Esophagus (tissue), 2 donors: ENCODE data around the gene JMJD7. TPM values are rescaled to one million over a fixed set of nuclear protein-coding genes. Genes with fewer than 3 reads are reported as not detected.

Source experiments
- H3K27ac ChIP-seq, 2 donors: one replicate each; pipeline ENCODE4 v1.5.1; 2013; ENCODE audit warnings: low read depth in 2 of 2, mild to moderate bottlenecking in 2 of 2, inconsistent platforms in 1 of 2, low read length in 1 of 2, moderate library complexity in 1 of 2
- H3K27me3 ChIP-seq, 2 donors: one replicate each; pipeline ENCODE4 v1.6.1; 2013; ENCODE audit warnings: low read length in 2 of 2, control low read depth in 1 of 2, mild to moderate bottlenecking in 1 of 2; ENCODE audit not compliant: insufficient read depth in 2 of 2, control insufficient read depth in 1 of 2
- H3K36me3 ChIP-seq, 2 donors: one replicate each; pipeline ENCODE4 v1.6.1; 2013; ENCODE audit warnings: low read length in 1 of 2; ENCODE audit not compliant: control insufficient read depth in 2 of 2, insufficient read depth in 2 of 2
- H3K4me1 ChIP-seq, 2 donors: one replicate each; pipeline ENCODE4 v1.6.1; 2013; ENCODE audit warnings: low read length in 1 of 2; ENCODE audit not compliant: control insufficient read depth in 2 of 2, insufficient read depth in 2 of 2
- H3K4me3 ChIP-seq, 2 donors: one replicate each; pipeline ENCODE4 v1.5.1; 2013; ENCODE audit warnings: low read length in 2 of 2, mild to moderate bottlenecking in 2 of 2, low read depth in 1 of 2, moderate library complexity in 1 of 2
- H3K9me3 ChIP-seq, 2 donors: one replicate each; pipeline ENCODE4 v1.6.1; 2013; ENCODE audit warnings: mild to moderate bottlenecking in 2 of 2, low read depth in 1 of 2, low read length in 1 of 2, moderate library complexity in 1 of 2; ENCODE audit not compliant: control insufficient read depth in 2 of 2, insufficient read depth in 1 of 2
- WGBS, 2 donors: extraction: QIAGEN DNeasy Blood & Tissue Kit; methylation state at CpG; one replicate each; pipeline ENCODE4 v1.1.7; 2013; 5-methylcytosine and 5-hydroxymethylcytosine counted together
- polyA plus RNA-seq, 2 donors: library from polyadenylated mRNA; stranded (reverse); fragments of 200-250 nt; gene quantifications; one replicate each; pipeline ENCODE4 v1.2.3, GENCODE V29; 2013
- donor health status: healthy with polysubstance abuse.
- donor health status: Bipolar disorder and iron deficiency.

JMJD7 gene
- polyA plus RNA-seq, 2 donors, result 27.9 to 39.4 TPM

DNA sequence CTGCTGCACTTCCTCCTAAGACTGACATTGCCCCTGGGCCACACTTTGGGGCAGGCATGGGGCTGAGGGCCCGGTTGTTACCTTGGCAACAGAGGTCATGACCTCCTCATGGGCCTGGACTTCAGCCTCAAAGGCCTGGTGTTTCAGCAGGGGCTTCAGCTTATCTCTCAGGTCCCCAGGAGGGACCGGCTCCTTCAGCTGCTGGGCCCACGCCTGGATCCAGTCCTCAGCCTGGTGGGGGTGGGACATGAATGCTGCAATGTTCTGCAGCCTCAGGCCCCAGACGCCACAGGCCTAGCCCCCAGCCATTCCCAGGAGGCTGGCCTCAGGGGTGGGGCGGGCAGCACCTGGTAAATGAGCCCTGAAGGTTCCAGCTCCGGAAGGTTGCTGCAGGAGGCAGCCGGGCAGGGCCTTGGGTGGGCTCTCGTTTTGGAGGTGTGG is 38.4 kb downstream of the JMJD7 start:
- 66 to 85% methylated on average over 6 to 8 of the region's 8 CpGs for WGBS, 2 donors
- Histone ChIP-seq H3K9me3 (no peaks in the 10 kb centered on the region), H3K4me1 (peaks cover 0 to 14% of the 10 kb centered on the region in 2 donors), H3K27ac (no peak overlapping the region), H3K4me3 (no peak overlapping the region), H3K27me3 (no peaks in the 10 kb centered on the region), H3K36me3 (peaks cover 0 to 5% of the 10 kb centered on the region in 2 donors)

DNA sequence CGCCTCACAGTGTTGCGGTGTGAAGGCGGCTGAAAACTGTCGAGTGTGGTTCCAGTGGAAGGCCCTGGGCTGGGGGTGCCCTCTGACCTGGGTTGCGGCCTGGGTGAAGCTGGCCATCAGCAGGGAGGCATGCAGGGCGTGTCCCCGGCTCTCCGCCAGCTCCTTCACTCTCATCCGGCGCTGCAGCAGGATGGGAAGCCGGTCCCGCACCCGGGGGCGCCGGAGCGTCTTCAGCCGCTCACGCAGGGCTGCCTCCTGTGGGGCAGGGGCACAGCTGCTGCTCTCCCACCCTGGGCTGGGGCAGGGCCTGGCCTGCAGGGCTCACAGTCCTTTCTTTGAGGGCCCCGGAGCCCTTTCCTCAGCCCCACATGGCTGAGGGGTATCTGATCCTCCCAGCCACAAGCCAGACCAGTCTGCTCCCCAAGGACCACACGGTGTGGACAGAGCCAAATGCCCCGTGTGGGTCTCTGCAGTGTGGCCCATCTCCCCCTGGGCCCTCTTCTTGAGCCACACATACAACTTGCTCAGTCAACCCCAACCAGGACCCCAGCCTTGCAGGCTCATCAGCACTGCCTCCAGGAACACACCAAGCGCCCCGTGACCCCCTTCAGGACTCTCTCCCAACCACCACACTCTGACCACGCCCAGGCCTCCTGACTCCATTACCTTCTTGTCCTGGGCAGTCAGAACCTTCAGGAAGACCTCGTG is 39.1 kb downstream of the JMJD7 start:
- Histone ChIP-seq H3K4me3 (no peak overlapping the region), H3K27me3 (no peaks in the 10 kb centered on the region), H3K36me3 (peaks cover 0 to 1% of the 10 kb centered on the region in 2 donors), H3K27ac (no peak overlapping the region), H3K4me1 (peaks cover 0 to 14% of the 10 kb centered on the region in 2 donors), H3K9me3 (no peaks in the 10 kb centered on the region)
- 89% methylated on average over 25 of the region's 25 CpGs for WGBS, 2 donors

DNA sequence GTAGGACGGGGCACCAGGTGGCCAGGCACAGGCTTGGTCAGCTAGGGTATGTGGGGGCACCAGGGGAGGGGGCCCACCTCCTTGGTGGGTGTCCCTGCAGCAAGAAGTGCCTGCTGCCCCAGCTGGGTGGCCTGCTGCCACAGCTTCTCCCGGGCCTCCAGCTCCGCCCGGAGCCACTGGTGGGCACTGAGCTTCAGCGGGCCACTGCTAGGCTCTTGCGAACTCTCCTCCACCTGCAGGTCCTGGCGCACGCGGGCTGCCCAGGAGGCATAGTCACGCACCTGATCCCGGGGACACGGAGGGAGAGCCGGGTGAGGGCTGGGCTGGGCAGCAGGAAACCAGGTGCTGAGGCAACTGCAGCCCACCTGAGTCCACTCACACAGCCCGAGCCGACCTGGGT is 40.4 kb downstream of the JMJD7 start:
- WGBS, 2 donors, result 92 to 94% methylated on average over 13 to 15 of the region's 15 CpGs
- Histone ChIP-seq H3K9me3 (no peaks in the 10 kb centered on the region), H3K4me3 (no peak overlapping the region), H3K36me3 (no peaks in the 10 kb centered on the region), H3K27ac (no peak overlapping the region), H3K4me1 (peaks cover 0 to 14% of the 10 kb centered on the region in 2 donors), H3K27me3 (no peaks in the 10 kb centered on the region)

DNA sequence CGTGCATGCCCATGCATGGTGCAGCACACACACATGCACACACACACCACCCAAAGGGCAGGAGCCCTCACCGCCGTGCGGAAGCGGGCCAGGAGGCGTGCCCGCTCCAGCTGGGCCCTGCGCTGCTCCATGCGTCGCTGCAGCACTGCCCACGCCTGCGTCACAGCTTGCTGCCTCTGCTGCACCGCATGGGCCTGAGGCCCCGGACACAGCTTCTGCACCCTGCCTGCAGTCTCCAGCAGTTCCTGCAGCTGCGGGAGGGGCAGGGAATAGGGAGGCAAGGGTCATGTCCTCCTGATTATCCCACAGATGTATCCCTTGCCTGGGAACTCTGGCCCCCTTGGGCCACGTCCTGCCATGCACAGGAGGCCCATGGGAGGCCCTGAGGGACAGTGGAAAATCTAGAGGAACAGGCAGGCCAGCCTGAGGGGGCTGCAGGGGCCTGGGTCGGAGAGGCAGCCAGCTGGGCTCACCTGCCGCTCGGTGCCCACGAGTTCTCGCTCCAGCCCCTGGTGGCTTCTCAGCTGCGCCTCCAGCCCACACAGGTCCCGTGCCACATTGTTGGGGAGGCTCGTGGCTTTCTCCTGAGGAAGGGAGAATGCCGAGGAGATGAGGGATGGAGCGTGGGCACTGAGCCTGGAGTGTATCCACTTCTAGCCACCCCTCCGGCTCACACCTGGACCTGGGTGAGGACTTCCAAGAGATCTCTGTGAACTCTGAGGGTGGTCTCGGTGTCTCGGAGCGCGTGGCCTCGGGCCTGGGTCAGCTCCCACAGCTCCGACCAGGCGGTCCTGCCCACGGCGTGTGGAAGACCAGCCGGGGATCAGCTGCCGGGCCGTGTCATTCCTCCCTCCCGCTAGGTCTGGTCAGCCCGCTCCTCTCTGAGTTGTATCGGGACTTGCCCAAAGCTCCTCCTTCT is 42.1 kb downstream of the JMJD7 start:
- no peak overlapping the region for H3K4me3 ChIP-seq
- peaks cover 0 to 14% of the 10 kb centered on the region in 2 donors for H3K4me1 ChIP-seq
- H3K27me3 ChIP-seq, result no peaks in the 10 kb centered on the region
- H3K9me3 ChIP-seq, result no peaks in the 10 kb centered on the region
- 68 to 76% methylated on average over 42 of the region's 42 CpGs for WGBS, 2 donors
- no peaks in the 10 kb centered on the region for H3K36me3 ChIP-seq
- H3K27ac ChIP-seq, result peak overlapping the region in 1 of 2 donors; percentile 22

DNA sequence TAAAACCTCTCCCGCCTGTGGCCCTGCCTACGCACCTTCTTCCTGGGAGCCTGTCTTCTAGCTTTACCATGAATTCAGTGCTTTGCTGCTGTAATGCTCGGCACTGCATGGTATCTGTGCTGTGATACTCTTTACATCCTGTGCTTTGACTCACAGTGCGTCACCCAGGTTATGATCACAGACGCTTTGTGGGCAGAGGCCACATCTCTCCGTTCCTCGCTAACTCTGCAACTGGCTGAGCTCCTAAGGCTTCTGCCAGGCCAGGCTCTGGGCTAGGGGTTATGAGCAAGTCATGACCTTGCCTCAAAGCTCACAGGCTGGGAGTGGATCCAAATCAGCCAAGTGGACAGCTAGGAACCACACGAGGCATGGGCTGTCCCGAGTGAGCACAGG is 42.8 kb downstream of the JMJD7 start:
- 57 to 61% methylated on average over 9 of the region's 9 CpGs for whole genome bisulfite sequencing, 2 donors
- H3K9me3 ChIP-seq, result no peaks in the 10 kb centered on the region
- H3K27ac ChIP-seq, result peak overlapping the region in 1 of 2 donors; percentile 22

DNA sequence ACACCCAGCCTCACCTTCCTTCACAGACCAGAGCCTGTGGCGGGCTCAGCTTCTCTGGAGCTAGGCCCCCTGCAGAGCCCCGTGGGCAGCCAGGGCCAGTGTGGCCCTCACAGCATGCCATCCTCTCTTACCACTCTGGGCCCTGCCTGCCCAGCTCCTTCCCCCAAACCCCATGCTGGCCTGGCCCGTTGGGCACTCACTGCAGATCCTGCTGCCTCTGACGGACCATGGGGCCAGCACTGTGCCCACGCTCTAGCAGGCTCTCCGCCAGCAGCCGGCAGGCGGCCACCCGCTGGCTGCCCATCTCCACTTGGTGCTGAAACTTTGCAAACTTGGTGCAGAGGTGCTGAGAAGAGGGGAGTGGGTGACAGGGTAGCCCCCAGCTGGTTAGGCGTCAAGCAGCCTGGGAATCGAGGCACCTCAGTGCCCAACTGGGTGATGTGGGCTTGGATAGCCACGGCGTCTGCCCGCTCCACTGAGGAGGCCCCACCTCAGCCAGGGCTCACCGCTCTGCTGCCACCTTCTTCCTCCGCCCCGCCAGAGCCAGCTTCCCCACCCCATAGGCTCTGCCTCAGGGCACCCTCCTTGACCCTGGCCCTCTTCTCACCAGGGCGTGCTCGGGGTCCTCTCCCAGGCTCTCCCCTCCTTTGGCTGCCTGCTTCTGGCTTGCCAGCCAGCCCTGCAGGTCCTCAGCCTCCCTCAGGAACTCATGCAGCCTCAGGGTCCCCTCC is 43.4 kb downstream of the JMJD7 start:
- no peaks in the 10 kb centered on the region for H3K27me3 ChIP-seq
- no peaks in the 10 kb centered on the region for H3K36me3 ChIP-seq
- H3K4me1 ChIP-seq, result peaks cover 0 to 14% of the 10 kb centered on the region in 2 donors
- 90 to 94% methylated on average over 17 to 19 of the region's 19 CpGs for WGBS, 2 donors
- H3K27ac ChIP-seq, result peak overlapping the region in 1 of 2 donors; percentile 3
- H3K9me3 ChIP-seq, result no peaks in the 10 kb centered on the region
- H3K4me3 ChIP-seq, result no peak overlapping the region

More for the DNA sequence above, 42.8 kb downstream of the JMJD7 start:
- Histone ChIP-seq H3K4me3 (no peak overlapping the region), H3K27me3 (no peaks in the 10 kb centered on the region), H3K4me1 (peaks cover 0 to 14% of the 10 kb centered on the region in 2 donors), H3K36me3 (no peaks in the 10 kb centered on the region)

DNA sequence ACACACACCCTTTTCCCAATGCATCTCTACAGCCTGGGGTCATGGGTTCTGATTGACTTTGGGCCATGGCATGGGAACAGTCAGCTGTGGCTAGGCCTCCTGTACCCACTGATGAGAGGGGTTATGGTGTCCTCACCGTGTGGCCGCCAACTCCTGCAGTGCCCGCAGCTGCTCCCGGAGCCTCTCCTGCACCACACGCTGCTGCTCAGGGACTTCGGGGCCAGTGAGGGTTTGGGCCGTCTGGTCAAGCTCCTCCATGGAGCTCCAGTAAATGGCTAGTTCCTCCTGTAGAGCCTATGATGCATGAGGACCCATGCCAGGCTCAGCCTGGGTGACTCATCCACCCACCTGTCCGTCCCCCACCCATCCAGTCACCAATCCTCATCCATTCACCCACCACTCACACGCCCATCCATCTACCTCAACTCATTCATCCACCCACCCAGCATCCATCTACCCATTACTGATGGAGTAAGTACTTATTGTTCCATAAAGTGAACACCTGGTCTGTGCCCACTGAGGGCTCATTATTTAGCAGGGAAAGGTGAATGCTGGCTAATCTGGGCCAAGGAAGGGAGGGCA is 44.4 kb downstream of the JMJD7 start:
- Histone ChIP-seq H3K36me3 (no peaks in the 10 kb centered on the region), H3K27ac (no peak overlapping the region), H3K4me1 (peaks cover 0 to 17% of the 10 kb centered on the region in 2 donors), H3K4me3 (no peak overlapping the region), H3K27me3 (no peaks in the 10 kb centered on the region), H3K9me3 (no peaks in the 10 kb centered on the region)
- WGBS, 2 donors, result 85 to 86% methylated on average over 9 of the region's 9 CpGs

DNA sequence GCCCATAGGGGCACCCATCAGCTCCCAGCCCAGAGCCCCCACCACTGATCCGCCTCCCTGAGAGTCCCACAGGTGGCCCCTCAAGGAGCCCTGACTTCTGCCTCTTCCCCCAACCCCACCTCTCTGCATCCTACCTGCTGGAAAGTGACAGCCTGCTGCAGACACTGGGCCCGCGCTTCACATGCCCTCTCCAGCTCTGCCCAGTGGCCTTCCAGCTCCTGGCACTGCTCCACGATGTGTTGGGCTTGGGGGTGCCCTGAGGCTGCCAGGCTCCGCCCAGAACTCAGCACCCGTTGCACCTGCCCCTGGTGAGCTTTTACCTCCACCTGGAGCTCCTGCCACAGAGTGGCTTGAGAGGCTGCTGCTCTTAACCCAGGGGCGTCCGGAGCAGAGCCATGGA is 45.8 kb downstream of the JMJD7 start:
- 82 to 83% methylated on average over 8 of the region's 8 CpGs for WGBS, 2 donors

DNA sequence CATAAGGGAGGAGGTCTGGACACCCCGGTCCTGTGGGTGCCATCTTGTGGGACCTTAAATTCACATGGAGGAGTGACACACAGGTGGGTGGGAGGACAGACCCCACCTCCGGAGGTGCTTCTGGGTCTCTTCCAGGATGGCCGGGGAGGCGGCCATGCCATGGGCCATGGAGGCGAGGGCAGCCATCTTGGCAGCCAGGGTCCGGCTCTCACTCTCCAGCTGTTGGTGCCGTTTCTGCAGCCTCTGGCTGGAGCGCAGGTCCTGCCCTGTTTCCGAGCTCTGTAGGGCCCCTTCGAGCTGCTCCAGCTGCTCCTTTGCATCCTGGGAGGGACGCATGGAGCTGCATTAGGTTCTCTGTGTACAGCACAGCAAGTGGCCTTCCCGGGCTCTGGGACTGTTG is 46.8 kb downstream of the JMJD7 start:
- H3K9me3 ChIP-seq, result no peaks in the 10 kb centered on the region
- no peaks in the 10 kb centered on the region for H3K27me3 ChIP-seq
- H3K4me1 ChIP-seq, result peaks cover 0 to 32% of the 10 kb centered on the region in 2 donors
- H3K4me3 ChIP-seq, result no peak overlapping the region
- H3K27ac ChIP-seq, result no peak overlapping the region
- H3K36me3 ChIP-seq, result no peaks in the 10 kb centered on the region
- WGBS, 2 donors, result 86 to 91% methylated on average over 12 of the region's 12 CpGs

More for the DNA sequence above, 45.8 kb downstream of the JMJD7 start:
- Histone ChIP-seq H3K36me3 (no peaks in the 10 kb centered on the region), H3K27me3 (no peaks in the 10 kb centered on the region), H3K4me1 (peaks cover 0 to 28% of the 10 kb centered on the region in 2 donors), H3K4me3 (no peak overlapping the region), H3K9me3 (no peaks in the 10 kb centered on the region), H3K27ac (no peak overlapping the region)
